Endothelial cell of umbilical vein (primary cell): Measurements from ENCODE around the gene FLT3. TPM values are rescaled to one million over a fixed set of nuclear protein-coding genes. Genes with fewer than 3 reads are reported as not detected.

ENCODE experiments used
- BruUV-seq: library from RNA; stranded (reverse); fragments of 400-500 nt; replicated peaks from 2 replicates; lab custom pipeline; 2021; lab: Mats Ljungman, UMichigan
- CTCF ChIA-PET: fragments of 300-600, 350-600 bp; sonication (Branson Sonifier 250); formaldehyde crosslinking; loops from one replicate; lab custom pipeline; 2021; ENCODE audit warnings: antibody characterized with exemption, inconsistent platforms; lab: Charles Lee
- POLR2A ChIA-PET: fragments of 300-600, 350-600 bp; sonication (Branson Sonifier 250); formaldehyde crosslinking; loops from one replicate; lab custom pipeline; 2021; ENCODE audit warnings: antibody characterized with exemption, inconsistent platforms; lab: Charles Lee
- DNase-seq: peaks from one replicate; pipeline ENCODE4 v3.0.0-alpha.2; 2011; ENCODE audit warnings: low read depth, low spot score
- FAIRE-seq: peaks from 2 replicates; lab custom pipeline; 2011; peaks lifted over from hg19 to GRCh38; lab: Jason Lieb, UNC
- H2AFZ ChIP-seq: 2 replicates; pipeline ENCODE4 v1.6.0; 2012; ENCODE audit warnings: low read depth, low read length, control low read depth, inconsistent platforms
- H3K27ac ChIP-seq: 2 replicates; pipeline ENCODE4 v1.5.1; 2011; ENCODE audit warnings: low read depth, mild to moderate bottlenecking, control low read depth, low read length, moderate library complexity; ENCODE audit not compliant: insufficient read depth
- H3K27me3 ChIP-seq, 2 experiments: 2 replicates each; pipeline versions ENCODE4 v1.6.0 to v1.6.1; 2011; ENCODE audit warnings: low read length in 2 of 2, mixed read lengths in 1 of 2; ENCODE audit not compliant: control insufficient read depth in 2 of 2, insufficient read depth in 2 of 2
- H3K36me3 ChIP-seq, 2 experiments: 2 replicates in 1 of 2; 3 replicates in 1 of 2; pipeline ENCODE4 v1.5.1; 2011; ENCODE audit warnings: low read length in 2 of 2, mild to moderate bottlenecking in 1 of 2, moderate library complexity in 1 of 2; ENCODE audit not compliant: control insufficient read depth in 2 of 2, insufficient read depth in 2 of 2; ENCODE audit errors: extremely low read depth in 1 of 2
- H3K4me1 ChIP-seq: 3 replicates; pipeline ENCODE4 v1.5.1; 2011; ENCODE audit warnings: mild to moderate bottlenecking, low read length; ENCODE audit not compliant: control insufficient read depth, insufficient read depth; ENCODE audit errors: extremely low read depth
- H3K4me2 ChIP-seq: 2 replicates; pipeline ENCODE4 v1.6.1; 2011; ENCODE audit warnings: low read length, control low read depth, mixed read lengths; ENCODE audit not compliant: insufficient read depth
- H3K4me3 ChIP-seq, 3 experiments: fragments of 200-600 bp in 1 of 3; sonication (generic), shearing (Covaris generic) in 1 of 3; replicated peaks in 1 of 3; 2 replicates each; pipeline ENCODE4 v1.5.1; 2011 to 2016; ENCODE audit warnings: control low read depth in 3 of 3, low read length in 3 of 3, mild to moderate bottlenecking in 2 of 3, inconsistent platforms in 1 of 3, low read depth in 1 of 3, moderate library complexity in 1 of 3; ENCODE audit not compliant: insufficient read depth in 1 of 3
- H3K79me2 ChIP-seq: 2 replicates; pipeline ENCODE4 v1.6.0; 2012; ENCODE audit warnings: low read length, inconsistent platforms; ENCODE audit not compliant: control insufficient read depth, insufficient read depth
- H3K9ac ChIP-seq: replicated peaks from 2 replicates; pipeline ENCODE3; 2011; ENCODE audit warnings: low read length, control low read depth; ENCODE audit not compliant: insufficient read depth; ENCODE audit errors: extremely low read depth
- H3K9me1 ChIP-seq: replicated peaks from 3 replicates; pipeline ENCODE4 v1.6.0; 2011; ENCODE audit warnings: mild to moderate bottlenecking, low read length; ENCODE audit not compliant: control insufficient read depth, insufficient read depth; ENCODE audit errors: extremely low read depth
- H3K9me3 ChIP-seq: replicated peaks from 2 replicates; pipeline ENCODE4 v1.5.1; 2012; ENCODE audit warnings: low read length, inconsistent platforms; ENCODE audit not compliant: control insufficient read depth, insufficient read depth
- H4K20me1 ChIP-seq: replicated peaks from 2 replicates; pipeline ENCODE3; 2011; ENCODE audit warnings: mild to moderate bottlenecking, low read length; ENCODE audit not compliant: control insufficient read depth, insufficient read depth; ENCODE audit errors: extremely low read depth
- EZH2 ChIP-seq: IDR thresholded peaks from 2 replicates; pipeline ENCODE4 v1.6.1; 2012; ENCODE audit warnings: borderline replicate concordance, low read depth, mild to moderate bottlenecking, moderate library complexity, low read length, inconsistent platforms; ENCODE audit not compliant: severe bottlenecking
- FOS ChIP-seq: IDR thresholded peaks from 2 replicates; pipeline ENCODE4 v1.6.1; 2011; ENCODE audit warnings: mild to moderate bottlenecking, low read length, moderate library complexity, borderline replicate concordance; ENCODE audit not compliant: insufficient read depth
- GATA2 ChIP-seq: IDR thresholded peaks from 2 replicates; pipeline ENCODE4 v1.7.0; 2011; ENCODE audit warnings: low read depth, mild to moderate bottlenecking, moderate library complexity, mixed read lengths, low read length; ENCODE audit not compliant: insufficient read length, insufficient read depth
- JUN ChIP-seq: IDR thresholded peaks from 2 replicates; pipeline ENCODE4 v1.6.1; 2011; ENCODE audit warnings: borderline replicate concordance, low read depth; ENCODE audit not compliant: insufficient read length, insufficient read depth
- MYC ChIP-seq: IDR thresholded peaks from one replicate; pipeline ENCODE4 v1.6.1; 2011; ENCODE audit warnings: mild to moderate bottlenecking, low read depth, low read length
- POLR2A ChIP-seq: IDR thresholded peaks from 2 replicates; pipeline ENCODE4 v1.6.1; 2012; ENCODE audit warnings: low read depth, mild to moderate bottlenecking, control low read depth, low read length
- POLR2AphosphoS5 ChIP-seq: IDR thresholded peaks from 2 replicates; pipeline ENCODE4 v1.6.1; 2012; ENCODE audit warnings: low read depth, mild to moderate bottlenecking, control low read depth, low read length, moderate library complexity; ENCODE audit not compliant: insufficient read depth
- dilution Hi-C: fragments of 300-500 bp; cut with MboI; formaldehyde crosslinking; loops from one replicate; pipeline ENCODE4 v1.15.0; 2019; ENCODE audit warnings: low sequenced_read_pairs; ENCODE audit not compliant: extremely low pct_ligation_motif_present
- intact Hi-C: fragments of 100-400 bp; cut with micrococcal nuclease; formaldehyde crosslinking; loops from one replicate; pipeline ENCODE4 v1.10.0; 2022
- polyA plus RNA-seq, 4 experiments: library from polyadenylated mRNA; depleted of rRNA in 3 of 4; stranded (reverse) in 3 of 4; unstranded in 1 of 4; fragments of >200 nt; gene quantifications; 2 replicates each; pipeline versions ENCODE4 v1.2.1 to v1.2.3, GENCODE V29; 2011 to 2012; ENCODE audit warnings: missing spikeins in 1 of 4
- total RNA-seq: library from RNA; stranded (reverse); gene quantifications from 2 replicates; pipeline ENCODE4 v1.2.3, GENCODE V29; 2021
- TF ChIP-seq, protein P1 (sequence below): IDR thresholded peaks from 2 replicates; pipeline ENCODE4 v1.6.1; 2011; ENCODE audit not compliant: insufficient read depth, insufficient read length
- TF ChIP-seq, protein P2 (sequence below), 2 donors: IDR thresholded peaks; 1 replicate in 1 of 2; 2 replicates in 1 of 2; pipeline ENCODE4 v1.5.1; 2011; ENCODE audit warnings: low read length in 2 of 2, mild to moderate bottlenecking in 2 of 2, moderate library complexity in 2 of 2, control low read depth in 1 of 2, inconsistent platforms in 1 of 2, low read depth in 1 of 2; ENCODE audit not compliant: insufficient read depth in 1 of 2; ENCODE audit errors: extremely low read depth in 1 of 2

Gene FLT3
- total and polyA plus RNA-seq, 2 donors (not counting 3 experiments of a cell fraction or from before 2014, with no cell fraction given), result 0.03 TPM; not detected in 1

DNA sequence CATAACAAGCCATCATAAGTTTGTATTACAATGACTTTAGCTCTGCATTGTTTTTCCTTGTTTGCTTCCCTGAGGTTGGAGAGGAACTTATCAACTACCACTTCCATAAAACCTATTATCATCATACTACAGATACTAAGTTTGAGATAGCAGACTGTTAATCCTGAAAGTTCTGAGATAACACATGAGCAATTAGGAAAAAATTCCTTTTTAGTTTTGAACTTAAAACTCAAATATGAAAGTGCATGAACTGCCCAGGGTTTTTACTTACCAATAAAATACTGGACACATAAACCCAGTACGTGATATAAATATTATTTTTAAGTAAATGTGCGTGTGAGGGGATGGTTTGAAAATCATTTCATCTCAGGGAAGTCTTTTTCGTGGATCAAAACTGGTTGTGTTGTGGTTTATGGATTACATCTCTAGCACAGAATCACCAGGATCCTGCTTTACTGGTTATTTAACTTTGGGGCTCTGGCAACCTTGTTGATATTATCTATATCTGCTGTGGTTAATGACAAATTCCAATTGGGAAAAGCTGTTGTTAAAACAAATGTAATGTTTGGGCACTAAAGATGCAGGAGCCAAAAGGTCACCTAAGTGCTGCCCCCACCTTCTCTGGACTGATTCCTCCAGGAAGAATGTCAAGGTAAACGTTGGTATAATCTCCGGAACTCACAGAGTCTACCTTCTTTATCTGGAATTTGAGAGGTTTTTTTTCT is 143.6 kb downstream of the FLT3 start:
- H3K9me1 ChIP-seq, result no peaks in the 10 kb centered on the region
- FAIRE-seq (no peak), DNase-seq (no peak)
- BruUV-seq, result no TSS peak
- H3K36me3 ChIP-seq, result no peaks in the 10 kb centered on the region
- peaks cover 18% of the 10 kb centered on the region for H3K4me1 ChIP-seq
- no peak overlapping the region for H3K27ac ChIP-seq
- POLR2A ChIA-PET, result interaction anchor here (0.7 kb wide), 1 partner anchor 182 kb away, joined by 4 read pairs; no protein-coding TSS in a partner anchor
- H3K9me3 ChIP-seq, result no peaks in the 10 kb centered on the region
- no peak overlapping the region for H3K9ac ChIP-seq
- H3K27me3 ChIP-seq, result peaks cover 55 to 88% of the 10 kb centered on the region in 2 experiments
- H3K4me2 ChIP-seq, result no peak overlapping the region
- no peak overlapping the region for H3K4me3 ChIP-seq
- dilution Hi-C loops (no loop called here), intact Hi-C loops (loop anchor here (10.0 kb wide), 1 partner anchor 592 kb away; no protein-coding TSS in a partner anchor)
- CTCF ChIA-PET, result interaction anchor here (0.7 to 5.2 kb wide), 3 partner anchors 18 to 128 kb away, joined by 3 to 135 read pairs (median 25); no protein-coding TSS in a partner anchor
- no peak overlapping the region for H2AFZ ChIP-seq
- H4K20me1 ChIP-seq, result no peaks in the 10 kb centered on the region
- no peaks in the 10 kb centered on the region for H3K79me2 ChIP-seq
- TF ChIP-seq MYC (no peak), FOS (no peak), POLR2A (no peak), POLR2AphosphoS5 (no peak), JUN (no peak), EZH2 (no peak), GATA2 (no peak)
- TF ChIP-seq, protein P1, sequence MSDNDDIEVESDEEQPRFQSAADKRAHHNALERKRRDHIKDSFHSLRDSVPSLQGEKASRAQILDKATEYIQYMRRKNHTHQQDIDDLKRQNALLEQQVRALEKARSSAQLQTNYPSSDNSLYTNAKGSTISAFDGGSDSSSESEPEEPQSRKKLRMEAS, result no peak
- TF ChIP-seq, protein P2, sequence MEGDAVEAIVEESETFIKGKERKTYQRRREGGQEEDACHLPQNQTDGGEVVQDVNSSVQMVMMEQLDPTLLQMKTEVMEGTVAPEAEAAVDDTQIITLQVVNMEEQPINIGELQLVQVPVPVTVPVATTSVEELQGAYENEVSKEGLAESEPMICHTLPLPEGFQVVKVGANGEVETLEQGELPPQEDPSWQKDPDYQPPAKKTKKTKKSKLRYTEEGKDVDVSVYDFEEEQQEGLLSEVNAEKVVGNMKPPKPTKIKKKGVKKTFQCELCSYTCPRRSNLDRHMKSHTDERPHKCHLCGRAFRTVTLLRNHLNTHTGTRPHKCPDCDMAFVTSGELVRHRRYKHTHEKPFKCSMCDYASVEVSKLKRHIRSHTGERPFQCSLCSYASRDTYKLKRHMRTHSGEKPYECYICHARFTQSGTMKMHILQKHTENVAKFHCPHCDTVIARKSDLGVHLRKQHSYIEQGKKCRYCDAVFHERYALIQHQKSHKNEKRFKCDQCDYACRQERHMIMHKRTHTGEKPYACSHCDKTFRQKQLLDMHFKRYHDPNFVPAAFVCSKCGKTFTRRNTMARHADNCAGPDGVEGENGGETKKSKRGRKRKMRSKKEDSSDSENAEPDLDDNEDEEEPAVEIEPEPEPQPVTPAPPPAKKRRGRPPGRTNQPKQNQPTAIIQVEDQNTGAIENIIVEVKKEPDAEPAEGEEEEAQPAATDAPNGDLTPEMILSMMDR (IDR thresholded peaks at IDR 0.05; ENCODE audit: extremely low read depth in 1 of 2, insufficient read depth in 1 of 2, low read depth in 1 of 2, low read length in 2 of 2), result no peak
